Left ventricle myocardium superior (tissue), 1 donor: ENCODE results near the gene CYB561D2. TPM values are rescaled to one million over a fixed set of nuclear protein-coding genes. Genes with fewer than 3 reads are reported as not detected.

Experiments
- ATAC-seq: fragments of 200-7000 bp; cut with Tn5 transposase; one replicate; pipeline ENCODE4 v1.9.1; 2020; ENCODE audit warnings: mild to moderate bottlenecking, moderate library complexity
- DNase-seq: peaks from one replicate; pipeline ENCODE4 v3.0.0-alpha.2; 2020
- intact Hi-C: fragments of 100-400 bp; cut with micrococcal nuclease; formaldehyde crosslinking; loops from one replicate; pipeline ENCODE4 v1.11.0; 2022
- total RNA-seq: library from RNA; stranded (reverse); fragmentation: NEBNext Ultra II Directional; extraction: Animal tissue kit (Norgen Biotek cat#: 25700); gene quantifications from one replicate; pipeline ENCODE4 v1.2.1, GENCODE V29; 2021
- donor health status: DM: no; HTN: yes; CAD: no; lungs with severe emphysema.

Gene CYB561D2
- total RNA-seq, 1 donor from 2014 or later, result 5.2 TPM

- intact Hi-C loops, result no loop called here
- DNase-seq (peak; percentile 78), ATAC-seq (peak; percentile 9)
Observed at GRCh38 chr3:50322386-50323091, 28.1 kb upstream of the CYB561D2 start, which contains the start of gene HYAL2. Gene HYAL2, minus strand, starts transcription at chr3:50322745. Its CDS starts 2,256 bp downstream, at chr3:50320489.

GRCh38 chr3:50323092-50323600 lies 27.5 kb upstream of the CYB561D2 start:
- DNase-seq (no peak), ATAC-seq (peak; percentile 3)
- intact Hi-C loops, result no loop called here

GRCh38 chr3:50323614-50324199 lies 27.0 kb upstream of the CYB561D2 start:
- DNase-seq, result peak; percentile 74
- peak; percentile 10 for ATAC-seq
- intact Hi-C loops, result no loop called here

GRCh38 chr3:50324351-50325112 lies 26.1 kb upstream of the CYB561D2 start:
- intact Hi-C loops, result no loop called here
- ATAC-seq (peak; percentile 10), DNase-seq (peak; percentile 88)

GRCh38 chr3:50325113-50325480 lies 25.6 kb upstream of the CYB561D2 start:
- DNase-seq (no peak), ATAC-seq (no peak)
- intact Hi-C loops, result no loop called here

GRCh38 chr3:50325497-50326181 lies 25.0 kb upstream of the CYB561D2 start:
- intact Hi-C loops, result no loop called here
- ATAC-seq (no peak), DNase-seq (no peak)

GRCh38 chr3:50326182-50326541 lies 24.5 kb upstream of the CYB561D2 start:
- no peak for DNase-seq
- no peak for ATAC-seq
- intact Hi-C loops, result no loop called here

- DNase-seq, result no peak
- intact Hi-C loops, result no loop called here
- no peak for ATAC-seq
Observed at GRCh38 chr3:50327129-50327528, 23.5 kb upstream of the CYB561D2 start.

GRCh38 chr3:50327943-50328691 lies 22.5 kb upstream of the CYB561D2 start, which contains the start of gene TUSC2:
Gene TUSC2, minus strand, starts transcription at chr3:50328223. Its CDS starts 124 bp downstream, at chr3:50328099.
- ATAC-seq (peak; percentile 84), DNase-seq (peak; percentile 99)
- intact Hi-C loops, result no loop called here

GRCh38 chr3:50330330-50330729 lies 20.3 kb upstream of the CYB561D2 start:
- ATAC-seq (no peak), DNase-seq (no peak)
- intact Hi-C loops, result no loop called here

- intact Hi-C loops, result no loop called here
- ATAC-seq, result no peak
- peak; percentile 22 for DNase-seq
Observed at GRCh38 chr3:50331364-50331907, 19.2 kb upstream of the CYB561D2 start.

GRCh38 chr3:50333744-50334328 lies 16.8 kb upstream of the CYB561D2 start:
- ATAC-seq (peak; percentile 30), DNase-seq (peak; percentile 58)
- intact Hi-C loops, result no loop called here

- intact Hi-C loops, result no loop called here
- DNase-seq (no peak), ATAC-seq (no peak)
Observed at GRCh38 chr3:50334339-50335075, 16.2 kb upstream of the CYB561D2 start.

- intact Hi-C loops, result no loop called here
- ATAC-seq, result no peak
Observed at GRCh38 chr3:50336452-50337174, 14.0 kb upstream of the CYB561D2 start.

GRCh38 chr3:50337175-50337861 lies 13.3 kb upstream of the CYB561D2 start:
- peak; percentile 87 for ATAC-seq
- intact Hi-C loops, result no loop called here
- DNase-seq, result peak; percentile 100

More at GRCh38 chr3:50336452-50337174, 14.0 kb upstream of the CYB561D2 start:
- no peak for DNase-seq

- no peak for ATAC-seq
- intact Hi-C loops, result no loop called here
- no peak for DNase-seq
Observed at GRCh38 chr3:50338965-50339364, 11.7 kb upstream of the CYB561D2 start.
